NT2/D1 (cell line): Measurements from ENCODE around the gene CANT1.

Source experiments
- SUZ12 ChIP-seq: IDR thresholded peaks from 2 replicates; pipeline ENCODE4 v1.6.1; 2011; ENCODE audit not compliant: insufficient read length, insufficient read depth; ENCODE audit errors: extremely low read depth
- YY1 ChIP-seq: IDR thresholded peaks from 2 replicates; pipeline ENCODE4 v1.6.1; 2011; ENCODE audit not compliant: insufficient read length, insufficient read depth

DNA sequence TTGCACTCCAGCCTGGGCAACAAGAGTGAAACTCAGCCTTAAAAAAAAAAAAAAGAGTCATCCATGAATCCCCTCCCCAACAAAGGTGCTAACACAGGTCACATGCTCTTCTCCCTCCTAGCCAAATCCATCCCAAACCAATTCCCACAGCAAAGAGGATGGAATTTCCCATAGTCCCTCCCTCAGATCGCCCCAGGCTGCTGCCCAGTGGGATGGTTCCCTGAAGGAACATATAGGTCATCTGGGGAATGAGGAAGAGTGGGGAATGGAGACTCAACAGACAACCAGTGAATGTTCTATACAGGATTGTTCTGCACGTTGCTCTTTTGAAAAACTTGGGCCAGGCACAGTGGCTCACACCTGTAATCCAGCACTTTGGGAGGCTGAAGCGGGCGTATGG lies 48.0 kb downstream of the CANT1 start:
- TF ChIP-seq YY1 (no peak), SUZ12 (no peak)
